ENCODE results near the gene TNKS1BP1.
"Not testable (repeated sequence)": the region's sequence is repeated elsewhere in the genome, so short reads cannot be mapped to it uniquely, and the experiment has no call there.

TNKS1BP1 gene

GRCh38 chr11:57294225-57295131, 30.3 kb downstream of the TNKS1BP1 start:
- no peak for DNase-seq (ENCODE audit: low read depth in 2 of 2)

- DNase-seq (ENCODE audit: low read depth in 2 of 2) = no peak
Observed at GRCh38 chr11:57290288-57290687, 34.5 kb downstream of the TNKS1BP1 start.

- no peak for DNase-seq (ENCODE audit: low read depth in 2 of 2)
Observed at GRCh38 chr11:57288771-57289579, 35.8 kb downstream of the TNKS1BP1 start.

- DNase-seq (ENCODE audit: low read depth in 2 of 2) = no peak
Observed at GRCh38 chr11:57287884-57288283, 36.9 kb downstream of the TNKS1BP1 start.

- DNase-seq (ENCODE audit: low read depth in 2 of 2) = no peak
Observed at GRCh38 chr11:57283231-57283990, 41.3 kb downstream of the TNKS1BP1 start.

- not testable (repeated sequence) for DNase-seq (ENCODE audit: low read depth in 2 of 2)
Observed at GRCh38 chr11:57281546-57281945, 43.2 kb downstream of the TNKS1BP1 start.

- DNase-seq (ENCODE audit: low read depth in 2 of 2) = no peak
Observed at GRCh38 chr11:57279116-57279515, 45.6 kb downstream of the TNKS1BP1 start.

GRCh38 chr11:57278721-57279095, 46.0 kb downstream of the TNKS1BP1 start:
- DNase-seq (ENCODE audit: low read depth in 2 of 2) = no peak

- no peak for DNase-seq (ENCODE audit: low read depth in 2 of 2)
Observed at GRCh38 chr11:57277845-57278720, 46.7 kb downstream of the TNKS1BP1 start.

GRCh38 chr11:57276971-57277675, 47.6 kb downstream of the TNKS1BP1 start:
- DNase-seq (ENCODE audit: low read depth in 2 of 2) = no peak

GRCh38 chr11:57276169-57276970, 48.4 kb downstream of the TNKS1BP1 start:
- no peak for DNase-seq (ENCODE audit: low read depth in 2 of 2)

- DNase-seq (ENCODE audit: low read depth in 2 of 2) = no peak
Observed at GRCh38 chr11:57275582-57275981, 49.2 kb downstream of the TNKS1BP1 start.

- no peak for DNase-seq (ENCODE audit: low read depth in 2 of 2)
Observed at GRCh38 chr11:57274904-57275498, 49.8 kb downstream of the TNKS1BP1 start.

- no peak for DNase-seq (ENCODE audit: low read depth in 2 of 2)
Observed at GRCh38 chr11:57273448-57274058, 51.2 kb downstream of the TNKS1BP1 start.

- no peak for DNase-seq (ENCODE audit: low read depth in 2 of 2)
Observed at GRCh38 chr11:57269571-57270021, 55.2 kb downstream of the TNKS1BP1 start.

GRCh38 chr11:57266157-57266556, 58.6 kb downstream of the TNKS1BP1 start:
- no peak for DNase-seq (ENCODE audit: low read depth in 2 of 2)

- no peak for DNase-seq (ENCODE audit: low read depth in 2 of 2)
Observed at GRCh38 chr11:57263351-57263750, 61.4 kb downstream of the TNKS1BP1 start.

GRCh38 chr11:57262157-57262556, 62.6 kb downstream of the TNKS1BP1 start:
- DNase-seq (ENCODE audit: low read depth in 2 of 2) = no peak
